Hematopoietic multipotent progenitor cell treated with erythropoietin and hydrocortisone succinate and interleukin-3 and kit ligand, for 4 days (in vitro differentiated cells): ENCODE results near the gene CDH4.

Source experiments
- DNase-seq: peaks from one replicate; pipeline ENCODE4 v3.0.0-alpha.2; 2015

The CDH4 gene

DNA sequence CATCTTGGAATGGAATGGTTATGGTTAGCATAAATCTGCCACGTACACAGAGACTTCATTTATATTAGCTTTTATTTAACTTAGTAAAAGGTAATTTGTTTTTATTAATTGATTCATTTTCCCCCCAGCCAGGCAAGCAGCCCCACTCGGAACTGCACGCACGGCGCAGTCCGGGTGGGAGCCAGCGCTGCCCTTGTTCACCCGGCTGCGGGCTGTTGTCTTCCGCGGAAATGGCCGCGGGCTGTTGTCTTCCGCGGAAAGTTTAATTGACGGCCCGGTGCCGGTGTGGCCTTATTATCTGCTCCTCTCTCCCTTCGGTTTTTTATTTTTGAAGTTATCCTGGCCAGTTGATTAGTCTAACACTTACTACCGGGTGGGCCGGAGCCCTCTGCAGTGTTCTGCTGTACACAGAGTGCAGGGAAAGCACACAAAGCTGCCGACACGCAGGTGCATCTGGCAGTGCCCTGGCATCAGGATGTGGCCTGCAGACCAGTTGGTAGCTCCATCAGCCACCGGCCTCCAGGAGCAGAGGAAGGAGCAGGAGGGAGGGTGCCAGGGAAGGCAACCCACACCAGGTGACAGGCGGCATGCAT, 270.5 kb downstream of the CDH4 start:
- no peak for DNase-seq

- DNase-seq = no peak
Measured at GRCh38 chr20:61523145-61523544, 271.1 kb downstream of the CDH4 start.

- DNase-seq = peak; percentile 5
Measured at GRCh38 chr20:61524951-61525666, 273.0 kb downstream of the CDH4 start.

GRCh38 chr20:61525781-61526431, 273.8 kb downstream of the CDH4 start:
- peak; percentile 77 for DNase-seq

DNA sequence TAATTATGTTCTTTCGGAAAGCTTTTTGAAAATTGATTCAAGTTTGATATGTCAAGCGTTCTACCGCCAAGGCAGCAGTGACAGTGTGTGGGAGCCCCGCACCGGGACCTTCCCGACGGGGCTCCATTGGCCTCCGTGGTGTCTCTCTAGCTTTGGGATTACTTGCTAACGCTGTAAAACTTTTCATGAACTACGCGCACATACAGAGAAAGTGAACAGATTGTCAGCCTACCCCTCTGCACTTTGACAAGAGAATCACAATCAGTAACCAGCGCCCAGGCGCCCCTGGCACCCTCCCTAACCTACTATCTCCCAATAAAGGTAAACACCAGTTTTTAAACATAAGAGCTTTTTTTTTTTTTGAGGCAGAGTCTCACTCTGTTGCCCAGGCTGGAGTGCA, 274.8 kb downstream of the CDH4 start:
- DNase-seq = no peak

GRCh38 chr20:61527626-61528025, 275.6 kb downstream of the CDH4 start:
- no peak for DNase-seq

- no peak for DNase-seq
Measured at GRCh38 chr20:61528591-61528990, 276.5 kb downstream of the CDH4 start.

DNA sequence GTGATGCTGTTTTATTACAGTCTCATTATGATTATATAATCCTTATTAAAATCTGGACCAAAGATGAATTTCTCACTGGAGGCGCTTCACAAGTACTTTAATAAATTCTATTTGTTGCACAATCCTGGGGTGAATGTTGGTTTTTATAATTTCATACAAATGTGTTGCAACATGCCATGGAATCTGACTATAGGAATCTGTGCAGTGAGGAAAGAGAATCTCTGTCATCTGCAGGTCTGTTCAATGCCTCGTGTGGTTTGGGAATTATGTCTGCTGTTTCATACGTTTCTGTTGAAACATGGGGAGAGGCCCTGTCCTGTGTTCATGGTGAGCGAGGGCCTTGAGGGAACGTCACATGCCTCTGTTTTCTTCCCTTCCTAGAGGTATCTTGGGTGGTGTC, 277.3 kb downstream of the CDH4 start:
- DNase-seq = no peak

DNA sequence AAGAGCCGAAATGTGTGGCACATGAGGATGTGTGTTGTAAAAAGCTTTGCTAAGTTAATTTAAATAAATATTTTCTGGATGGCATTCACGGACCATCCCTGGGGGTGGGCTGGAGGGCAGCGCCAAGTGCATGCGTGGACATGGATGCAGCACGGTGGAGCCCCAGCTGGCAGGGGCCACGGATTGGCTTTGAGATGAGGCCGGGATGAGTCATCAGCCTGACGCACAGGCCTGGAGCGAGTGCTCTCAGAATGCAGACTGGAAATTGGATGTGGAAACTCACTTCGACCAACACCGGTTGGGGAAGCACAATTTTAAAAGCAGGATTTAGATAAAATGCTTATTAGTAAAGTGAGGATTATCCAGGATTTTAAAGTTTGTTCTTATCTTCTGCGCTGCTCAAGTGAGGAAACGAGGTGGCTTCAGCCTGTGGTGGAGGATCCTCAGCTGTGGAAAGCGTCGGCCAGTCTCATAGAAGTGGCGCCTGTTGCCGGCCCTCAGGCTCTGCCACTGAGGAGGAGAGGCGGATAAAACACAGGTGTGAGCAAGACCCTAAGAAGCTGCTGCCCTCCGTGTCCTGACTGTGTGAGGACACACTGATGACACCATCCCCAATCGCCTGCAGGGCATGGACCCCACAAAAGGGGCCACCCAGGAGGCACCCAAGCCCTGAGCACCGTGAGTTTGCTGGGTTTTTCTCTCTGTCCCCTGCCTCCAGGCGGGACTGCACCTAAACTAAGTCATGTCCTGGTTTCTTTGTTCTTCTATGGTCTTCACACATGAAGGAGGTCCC, 279.7 kb downstream of the CDH4 start:
- no peak for DNase-seq

- DNase-seq = no peak
Measured at GRCh38 chr20:61532736-61533135, 280.7 kb downstream of the CDH4 start.

DNA sequence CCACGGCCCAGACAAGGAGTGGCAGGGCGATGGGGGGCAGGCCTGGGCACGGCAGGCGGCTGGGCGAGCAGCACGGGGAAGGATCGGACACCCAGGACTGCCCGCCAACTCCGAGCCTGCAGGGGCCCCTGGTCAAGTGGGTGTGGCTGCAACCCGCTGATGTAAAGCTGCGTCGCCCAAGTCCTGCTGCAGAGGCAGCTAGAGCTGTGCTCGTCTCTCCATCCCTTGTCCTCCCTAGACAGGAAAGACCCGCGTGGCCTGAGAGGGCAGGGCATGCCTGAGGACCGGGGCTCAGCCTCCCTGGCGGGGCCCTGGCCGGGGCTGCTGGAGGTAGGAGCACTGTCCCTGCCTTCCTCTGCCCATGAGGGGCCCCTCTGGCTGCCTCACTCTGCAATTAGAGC, 281.2 kb downstream of the CDH4 start:
- no peak for DNase-seq

DNA sequence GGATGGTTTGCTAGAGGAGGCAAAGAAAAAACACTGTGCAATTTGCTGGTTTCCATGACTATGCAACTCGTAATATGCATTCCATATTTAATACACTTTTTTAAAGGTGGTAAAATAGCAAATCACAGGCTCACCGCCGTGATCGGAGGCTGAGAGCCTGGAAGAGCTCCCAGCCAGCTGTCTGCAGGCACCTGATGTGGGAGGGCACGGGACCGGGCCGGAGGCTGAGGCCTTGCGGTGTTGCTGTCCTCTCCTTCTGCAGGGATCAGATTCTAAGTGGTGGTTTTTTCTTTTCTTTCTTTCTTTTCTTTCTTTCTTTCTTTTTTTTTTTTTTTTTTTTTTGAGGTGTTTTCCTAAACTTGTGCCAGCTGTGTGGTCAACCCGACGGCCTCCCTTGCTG, 282.3 kb downstream of the CDH4 start:
- DNase-seq = no peak

DNA sequence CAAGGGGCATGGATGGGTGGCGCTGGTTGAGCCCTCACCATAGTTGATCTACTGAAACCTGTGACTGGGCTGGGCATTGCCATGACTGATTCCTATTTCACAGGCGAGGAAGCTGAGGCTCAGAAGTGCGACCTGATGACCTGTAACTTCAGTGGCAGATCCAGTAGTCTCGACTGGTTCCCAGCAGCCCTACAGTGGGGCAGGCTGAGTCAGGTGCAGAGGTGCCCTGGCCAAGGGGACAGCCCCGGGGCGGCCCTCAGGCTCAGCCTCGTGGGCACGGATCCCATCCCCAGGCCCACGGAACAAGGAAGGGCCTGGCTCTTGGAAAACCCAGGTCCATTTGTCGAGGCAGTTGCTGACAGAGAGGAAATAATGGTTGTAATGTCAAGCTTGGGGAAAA, 283.0 kb downstream of the CDH4 start:
- no peak for DNase-seq

DNA sequence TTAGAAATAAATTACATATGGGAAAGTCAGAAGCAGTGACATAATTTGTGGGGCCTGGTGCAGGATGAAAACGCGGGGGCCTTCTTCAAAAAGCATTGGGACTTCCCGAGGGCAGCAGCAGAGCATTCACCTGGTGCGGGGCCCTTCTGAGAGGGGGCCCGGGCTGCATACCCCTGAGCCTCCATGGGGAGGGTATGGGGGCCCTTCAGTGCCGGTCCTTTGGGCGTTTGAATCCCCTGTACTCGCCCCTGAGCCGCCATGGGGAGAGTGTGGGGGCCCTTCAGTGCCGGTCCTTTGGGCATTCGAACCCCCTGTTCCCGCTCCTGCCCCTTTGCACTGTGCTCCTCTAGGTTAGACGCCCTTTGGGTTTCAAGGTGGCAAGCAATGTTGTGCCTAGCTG, 283.5 kb downstream of the CDH4 start:
- DNase-seq = no peak

DNA sequence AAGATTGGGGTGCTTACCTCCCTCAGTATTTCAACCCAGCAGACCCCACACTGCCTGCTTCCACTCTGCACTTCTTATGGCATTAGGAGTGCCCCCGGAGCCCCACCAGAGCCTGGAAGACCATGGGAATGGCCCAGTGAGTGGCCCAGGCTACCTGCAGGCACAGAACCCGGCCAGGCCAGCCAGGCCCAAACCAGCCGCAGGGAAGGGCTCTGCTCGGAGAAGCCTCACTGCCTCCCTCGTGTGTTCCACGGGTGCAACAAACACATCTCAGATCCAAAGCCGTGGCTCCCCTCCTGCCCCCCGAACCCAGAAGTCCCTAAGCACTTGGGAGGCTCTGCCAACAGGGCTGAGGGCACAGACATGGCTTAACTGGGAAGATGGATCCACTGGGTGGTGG, 283.9 kb downstream of the CDH4 start:
- no peak for DNase-seq

GRCh38 chr20:61536671-61537070, 284.6 kb downstream of the CDH4 start:
- DNase-seq = no peak

GRCh38 chr20:61537239-61538182, 285.4 kb downstream of the CDH4 start:
- DNase-seq = no peak

DNA sequence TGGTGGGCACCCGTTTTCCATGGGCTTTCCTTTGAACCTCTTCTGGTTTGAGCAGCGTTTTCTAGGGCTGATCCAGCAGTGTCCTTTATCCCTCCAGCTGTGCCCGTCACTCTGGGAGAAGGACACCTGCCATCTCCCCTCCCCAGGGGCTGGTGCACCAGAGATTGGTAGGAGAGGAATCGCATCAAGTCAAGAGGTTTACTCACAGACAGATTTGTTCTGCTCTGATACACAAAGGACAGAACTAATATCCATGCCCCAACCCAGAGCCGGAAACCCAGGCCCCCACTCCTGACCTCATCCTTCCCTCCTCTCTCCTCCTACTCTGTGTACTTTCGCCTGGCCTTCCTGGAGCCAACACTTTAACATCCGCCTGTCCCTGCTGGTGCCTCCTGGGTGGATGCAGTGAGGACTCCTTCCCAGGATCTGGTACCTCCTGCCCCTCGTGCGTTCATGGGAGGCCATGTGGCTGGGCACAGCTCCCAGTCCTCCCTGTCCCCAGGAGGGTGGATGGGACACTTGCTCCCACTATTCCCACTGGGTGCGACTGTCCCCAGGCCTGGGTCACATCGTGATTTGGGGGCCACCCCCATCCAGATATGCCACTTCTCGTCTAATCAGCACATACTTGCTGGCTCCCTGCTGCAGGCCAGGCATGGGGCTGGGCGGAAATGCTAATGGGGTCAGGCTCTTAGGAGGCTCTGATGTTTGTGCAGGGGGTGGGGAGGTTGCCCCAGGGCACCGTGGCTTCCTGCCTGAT, 286.3 kb downstream of the CDH4 start:
- no peak for DNase-seq

- DNase-seq = no peak
Measured at GRCh38 chr20:61538943-61539265, 286.8 kb downstream of the CDH4 start.

DNA sequence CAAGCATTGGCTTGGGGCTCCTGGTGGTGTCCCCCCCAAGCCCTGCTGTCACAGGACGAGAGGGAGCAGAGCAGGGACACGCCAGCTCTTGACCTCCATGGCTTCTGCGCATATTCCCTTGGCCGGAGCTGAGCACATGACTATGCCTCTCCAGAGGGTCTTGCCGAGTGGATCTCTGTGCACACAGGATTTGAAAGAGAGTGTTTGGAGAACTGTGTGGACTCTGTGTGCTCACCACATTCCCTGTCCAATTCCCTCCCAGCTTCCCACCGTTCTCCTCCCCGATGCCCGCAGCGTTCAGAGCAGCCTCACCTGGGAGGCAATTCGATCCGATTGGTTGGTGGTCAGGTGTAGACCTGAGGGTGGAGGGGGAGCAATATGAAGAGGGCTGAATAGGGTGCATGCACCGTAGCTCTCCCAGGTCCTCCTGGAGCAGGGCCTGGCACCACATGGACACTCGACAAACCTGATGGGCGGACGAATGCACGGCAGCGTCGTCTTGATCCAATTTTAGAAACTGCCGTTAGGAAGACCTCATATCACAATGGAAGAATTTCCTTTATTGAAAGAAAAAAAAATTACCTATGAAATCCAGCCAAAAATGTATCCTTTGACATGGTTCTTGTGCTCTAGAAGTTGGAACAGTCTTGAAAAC, 287.8 kb downstream of the CDH4 start:
- DNase-seq = no peak

- no peak for DNase-seq
Measured at GRCh38 chr20:61541537-61541936, 289.5 kb downstream of the CDH4 start.
